T-helper 1 cell treated with Interleukin-12 subunit alpha and Interleukin-12 subunit beta and Interleukin-4 antibody, amounts not matched to agents 30 μg/mL and 1 μg/mL, for 36 hours (primary cell): Measurements from ENCODE around the gene KCTD1.

Source experiments
- H3K27ac Mint-ChIP-seq: one replicate; pipeline ENCODE4 v1.8.0; 2021; ENCODE audit warnings: mild to moderate bottlenecking, mixed read lengths
- H3K27me3 Mint-ChIP-seq: one replicate; pipeline ENCODE4 v1.8.0; 2021; ENCODE audit warnings: low read depth, mixed read lengths
- H3K36me3 Mint-ChIP-seq: one replicate; pipeline ENCODE4 v1.8.0; 2021; ENCODE audit warnings: low read depth, mixed read lengths
- H3K4me1 Mint-ChIP-seq: one replicate; pipeline ENCODE4 v1.8.0; 2021; ENCODE audit warnings: low read depth, mixed read lengths
- H3K4me3 Mint-ChIP-seq: one replicate; pipeline ENCODE4 v1.8.0; 2021; ENCODE audit warnings: mild to moderate bottlenecking, moderate library complexity, mixed read lengths
- H3K9me3 Mint-ChIP-seq: one replicate; pipeline ENCODE4 v1.8.0; 2021; ENCODE audit warnings: mixed read lengths

KCTD1 gene

GRCh38 chr18:26432651-26433424, 115.5 kb downstream of the KCTD1 start:
- peaks cover 4% of the 10 kb centered on the region for H3K27me3 Mint-ChIP-seq
- H3K27ac Mint-ChIP-seq: no peak overlapping the region
- H3K36me3 Mint-ChIP-seq: no peaks in the 10 kb centered on the region

GRCh38 chr18:26429535-26430226, 118.7 kb downstream of the KCTD1 start:
- Mint-ChIP-seq H3K27me3 (no peaks in the 10 kb centered on the region), H3K27ac (no peak overlapping the region), H3K9me3 (no peaks in the 10 kb centered on the region), H3K4me3 (no peak overlapping the region), H3K36me3 (no peaks in the 10 kb centered on the region), H3K4me1 (no peaks in the 10 kb centered on the region)

More at GRCh38 chr18:26432651-26433424, 115.5 kb downstream of the KCTD1 start:
- Mint-ChIP-seq H3K4me3 (no peak overlapping the region), H3K9me3 (no peaks in the 10 kb centered on the region), H3K4me1 (no peaks in the 10 kb centered on the region)

DNA sequence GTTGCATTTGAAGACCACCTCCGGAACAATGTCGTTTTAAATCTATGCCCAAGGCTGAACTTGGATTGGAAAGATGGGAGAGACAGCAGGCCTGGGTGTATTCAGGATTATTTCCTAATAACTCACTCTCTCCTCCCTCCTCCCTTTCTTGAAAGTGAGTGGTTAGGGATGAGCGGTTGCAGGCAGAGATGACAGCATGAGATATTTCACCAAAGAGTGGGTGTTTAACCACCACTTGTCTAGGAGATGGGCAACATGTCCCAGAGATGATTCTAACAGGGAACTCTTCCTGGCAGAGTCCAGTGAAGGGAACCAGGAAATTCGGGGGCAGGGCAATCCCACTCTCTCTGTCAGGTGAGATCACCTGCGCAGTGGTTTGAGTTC, 123.2 kb downstream of the KCTD1 start:
- Mint-ChIP-seq H3K4me3 (no peak overlapping the region), H3K4me1 (no peaks in the 10 kb centered on the region), H3K27me3 (no peaks in the 10 kb centered on the region), H3K9me3 (no peaks in the 10 kb centered on the region), H3K27ac (no peak overlapping the region), H3K36me3 (no peaks in the 10 kb centered on the region)

- Mint-ChIP-seq H3K27ac (no peak overlapping the region), H3K4me1 (no peaks in the 10 kb centered on the region)
These were observed 123.8 kb downstream of the KCTD1 start for GRCh38 chr18:26424428-26425147.

DNA sequence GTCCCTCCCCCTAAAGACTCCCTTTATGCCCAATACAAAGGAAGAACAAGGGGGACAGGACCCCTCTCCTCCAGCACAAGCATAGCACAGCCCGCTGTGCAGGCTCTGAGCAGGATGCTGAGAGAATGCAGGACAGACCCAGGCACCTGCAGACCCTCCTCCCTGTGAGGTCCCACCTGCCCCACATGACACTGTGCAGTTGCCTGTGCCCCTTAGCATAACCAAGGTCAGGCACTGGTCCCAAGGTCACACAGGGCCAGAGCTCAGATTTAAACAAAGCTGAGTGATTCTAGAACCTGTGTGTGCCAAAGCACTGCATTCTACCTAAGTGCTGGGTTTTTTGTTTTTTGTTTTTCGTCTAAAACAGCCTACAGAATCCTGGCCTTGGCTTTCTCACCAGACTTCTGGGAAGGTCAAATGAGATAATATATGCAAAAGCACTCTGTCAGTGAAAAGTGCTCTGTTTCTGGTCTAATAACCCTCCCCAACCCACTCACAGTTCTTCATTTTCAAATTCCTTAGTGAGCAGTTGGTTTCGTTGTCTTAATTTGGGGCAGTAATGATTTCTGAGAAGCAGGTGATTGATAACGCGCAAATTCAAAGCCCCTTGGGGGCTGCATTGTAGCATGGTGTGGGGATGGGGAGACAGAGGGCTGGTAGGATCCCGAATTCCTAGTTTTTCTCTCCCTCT, 125.7 kb downstream of the KCTD1 start:
- no peaks in the 10 kb centered on the region for H3K4me1 Mint-ChIP-seq
- no peak overlapping the region for H3K27ac Mint-ChIP-seq
- H3K4me3 Mint-ChIP-seq: no peak overlapping the region
- H3K36me3 Mint-ChIP-seq: no peaks in the 10 kb centered on the region
- no peaks in the 10 kb centered on the region for H3K9me3 Mint-ChIP-seq
- H3K27me3 Mint-ChIP-seq: no peaks in the 10 kb centered on the region

More at GRCh38 chr18:26424428-26425147, 123.8 kb downstream of the KCTD1 start:
- Mint-ChIP-seq H3K4me3 (no peak overlapping the region), H3K27me3 (no peaks in the 10 kb centered on the region), H3K36me3 (no peaks in the 10 kb centered on the region), H3K9me3 (no peaks in the 10 kb centered on the region)

GRCh38 chr18:26421931-26422330, 126.4 kb downstream of the KCTD1 start:
- H3K27ac Mint-ChIP-seq: no peak overlapping the region
- no peaks in the 10 kb centered on the region for H3K9me3 Mint-ChIP-seq
- H3K4me3 Mint-ChIP-seq: no peak overlapping the region
- H3K27me3 Mint-ChIP-seq: no peaks in the 10 kb centered on the region
- no peaks in the 10 kb centered on the region for H3K36me3 Mint-ChIP-seq
- no peaks in the 10 kb centered on the region for H3K4me1 Mint-ChIP-seq

DNA sequence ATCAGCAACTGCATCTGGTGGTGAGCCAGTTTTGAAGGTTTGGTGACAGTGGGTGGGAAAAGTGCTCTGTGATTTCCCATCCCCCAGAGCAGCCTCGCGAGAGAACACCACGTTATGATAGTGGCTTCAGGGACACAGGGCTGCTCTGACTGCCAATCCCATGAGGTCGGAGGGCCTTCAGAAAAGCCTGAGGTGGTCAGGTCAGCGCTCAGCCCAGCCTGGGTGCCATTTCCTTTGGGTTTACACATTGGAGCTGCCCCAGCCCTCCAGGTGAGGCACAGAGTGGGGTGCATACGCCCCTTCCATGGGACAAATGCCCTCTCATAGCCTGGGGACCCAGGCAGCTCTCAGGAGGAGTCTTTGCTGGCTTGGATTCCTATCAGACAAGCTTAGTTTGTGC, 126.8 kb downstream of the KCTD1 start:
- no peak overlapping the region for H3K27ac Mint-ChIP-seq
- no peaks in the 10 kb centered on the region for H3K27me3 Mint-ChIP-seq
- no peaks in the 10 kb centered on the region for H3K4me1 Mint-ChIP-seq
- no peaks in the 10 kb centered on the region for H3K9me3 Mint-ChIP-seq
- no peaks in the 10 kb centered on the region for H3K36me3 Mint-ChIP-seq
- no peak overlapping the region for H3K4me3 Mint-ChIP-seq

- Mint-ChIP-seq H3K4me1 (no peaks in the 10 kb centered on the region), H3K36me3 (no peaks in the 10 kb centered on the region)
These were observed 128.6 kb downstream of the KCTD1 start for GRCh38 chr18:26419746-26420145.

GRCh38 chr18:26418225-26418624, 130.1 kb downstream of the KCTD1 start:
- H3K27me3 Mint-ChIP-seq: no peaks in the 10 kb centered on the region
- H3K9me3 Mint-ChIP-seq: no peaks in the 10 kb centered on the region
- H3K4me1 Mint-ChIP-seq: no peaks in the 10 kb centered on the region
- H3K27ac Mint-ChIP-seq: no peak overlapping the region
- no peak overlapping the region for H3K4me3 Mint-ChIP-seq
- no peaks in the 10 kb centered on the region for H3K36me3 Mint-ChIP-seq

More at GRCh38 chr18:26419746-26420145, 128.6 kb downstream of the KCTD1 start:
- Mint-ChIP-seq H3K27me3 (no peaks in the 10 kb centered on the region), H3K4me3 (no peak overlapping the region), H3K27ac (no peak overlapping the region), H3K9me3 (no peaks in the 10 kb centered on the region)

- Mint-ChIP-seq H3K9me3 (no peaks in the 10 kb centered on the region), H3K27ac (no peak overlapping the region), H3K4me3 (no peak overlapping the region), H3K27me3 (no peaks in the 10 kb centered on the region), H3K36me3 (no peaks in the 10 kb centered on the region), H3K4me1 (no peaks in the 10 kb centered on the region)
These were observed 131.2 kb downstream of the KCTD1 start for GRCh38 chr18:26417190-26417589.

GRCh38 chr18:26416652-26417150, 131.7 kb downstream of the KCTD1 start:
- Mint-ChIP-seq H3K4me1 (no peaks in the 10 kb centered on the region), H3K27ac (no peak overlapping the region), H3K36me3 (no peaks in the 10 kb centered on the region), H3K4me3 (no peak overlapping the region), H3K27me3 (no peaks in the 10 kb centered on the region), H3K9me3 (no peaks in the 10 kb centered on the region)

GRCh38 chr18:26415631-26416030, 132.7 kb downstream of the KCTD1 start:
- Mint-ChIP-seq H3K27ac (no peak overlapping the region), H3K36me3 (no peaks in the 10 kb centered on the region), H3K4me1 (no peaks in the 10 kb centered on the region), H3K9me3 (no peaks in the 10 kb centered on the region), H3K27me3 (no peaks in the 10 kb centered on the region), H3K4me3 (no peak overlapping the region)

DNA sequence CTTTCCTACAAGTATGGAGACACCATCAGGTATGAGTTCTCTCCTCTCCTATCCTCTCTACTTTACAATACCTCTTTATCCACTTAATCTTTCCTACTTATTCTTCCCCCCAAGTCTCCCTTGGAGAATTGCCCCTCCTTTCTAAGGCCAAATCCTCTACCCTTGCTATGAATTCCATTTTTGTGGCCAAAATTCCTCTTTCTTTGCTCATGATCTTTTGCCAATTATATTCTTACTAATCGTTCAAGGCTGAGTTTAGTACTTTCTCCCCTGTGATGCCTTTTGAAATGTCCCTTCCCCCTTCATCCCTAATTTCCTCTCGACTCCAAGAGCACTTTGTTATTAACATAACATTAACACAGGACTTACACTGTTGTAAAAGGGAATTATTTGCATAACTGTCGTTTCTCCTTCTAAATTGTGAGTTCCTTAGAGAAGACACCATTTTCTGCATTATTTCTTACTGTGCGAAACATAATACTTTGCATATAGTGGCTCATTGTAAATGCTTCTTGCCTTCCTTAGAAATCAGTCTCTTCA, 133.4 kb downstream of the KCTD1 start:
- H3K27ac Mint-ChIP-seq: no peak overlapping the region

DNA sequence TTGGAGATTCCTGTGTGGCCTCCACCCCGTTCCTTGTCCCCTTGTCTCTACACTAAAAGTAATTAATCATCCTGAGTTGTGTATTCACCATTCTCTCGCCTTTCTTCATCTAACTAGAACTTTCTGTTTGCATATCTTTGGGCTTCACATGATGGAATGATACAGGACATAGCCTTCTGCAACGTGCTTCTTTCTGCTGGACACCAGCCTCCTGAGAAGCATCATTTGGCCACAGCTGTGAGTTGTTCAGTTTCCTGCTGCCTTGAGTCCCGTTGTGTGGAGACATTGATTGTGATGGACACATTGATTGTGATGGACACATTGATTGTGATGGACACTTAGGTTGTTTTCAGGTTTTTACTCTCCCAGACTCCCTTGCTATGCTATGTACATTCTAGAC, 139.3 kb downstream of the KCTD1 start:
- Mint-ChIP-seq H3K4me1 (no peaks in the 10 kb centered on the region), H3K27ac (no peak overlapping the region), H3K36me3 (no peaks in the 10 kb centered on the region), H3K4me3 (no peak overlapping the region), H3K27me3 (no peaks in the 10 kb centered on the region), H3K9me3 (no peaks in the 10 kb centered on the region)

More for the DNA sequence above, 133.4 kb downstream of the KCTD1 start:
- H3K4me3 Mint-ChIP-seq: no peak overlapping the region
- H3K36me3 Mint-ChIP-seq: no peaks in the 10 kb centered on the region
- no peaks in the 10 kb centered on the region for H3K9me3 Mint-ChIP-seq
- H3K4me1 Mint-ChIP-seq: no peaks in the 10 kb centered on the region
- H3K27me3 Mint-ChIP-seq: no peaks in the 10 kb centered on the region
